Liver (tissue), 3 donors: Measurements from ENCODE around the gene BCR.

Source experiments
- ATF3 ChIP-seq: IDR thresholded peaks from 2 replicates; pipeline ENCODE4 v1.6.1; 2016; ENCODE audit warnings: antibody characterized with exemption
- CTCF ChIP-seq: fragments of 150-350 bp; IDR thresholded peaks from 2 replicates; pipeline ENCODE4 v1.5.1; 2017; ENCODE audit warnings: improper control_type of control experiment, low read depth, low read length; ENCODE audit not compliant: missing input control
- HNF4A ChIP-seq, 2 donors: conservative IDR thresholded peaks; 2 replicates each; pipeline ENCODE4 v1.6.1; 2016; ENCODE audit warnings: antibody characterized with exemption in 2 of 2, mild to moderate bottlenecking in 2 of 2
- JUND ChIP-seq, 2 donors: IDR thresholded peaks; 2 replicates each; pipeline ENCODE4 v1.6.1; 2016; ENCODE audit warnings: antibody characterized with exemption in 2 of 2
- MAX ChIP-seq: IDR thresholded peaks from 2 replicates; pipeline ENCODE4 v1.6.1; 2016; ENCODE audit warnings: antibody characterized with exemption
- RXRA ChIP-seq, 2 donors: IDR thresholded peaks; 2 replicates each; pipeline ENCODE4 v1.6.1; 2017 to 2018; ENCODE audit warnings: antibody characterized with exemption in 2 of 2, mild to moderate bottlenecking in 1 of 2
- SP1 ChIP-seq: IDR thresholded peaks from 2 replicates; pipeline ENCODE4 v1.6.1; 2018; ENCODE audit warnings: antibody characterized with exemption, mild to moderate bottlenecking
- TAF1 ChIP-seq: conservative IDR thresholded peaks from 2 replicates; pipeline ENCODE4 v1.6.1; 2016; ENCODE audit warnings: antibody characterized with exemption, mild to moderate bottlenecking
- YY1 ChIP-seq: IDR thresholded peaks from 2 replicates; pipeline ENCODE4 v1.6.1; 2016; ENCODE audit warnings: antibody characterized with exemption, mild to moderate bottlenecking
- ZBTB33 ChIP-seq: IDR thresholded peaks from 2 replicates; pipeline ENCODE4 v1.6.1; 2016; ENCODE audit warnings: antibody characterized with exemption
- donor health status: healthy.
- donor health status: healthy.

GRCh38 chr22:23212061-23213021, 32.0 kb downstream of the BCR start:
- TF ChIP-seq CTCF (no peak), JUND (IDR thresholded peaks at IDR 0.05) (no peak), RXRA (IDR thresholded peaks at IDR 0.05) (no peak), SP1 (no peak), MAX (no peak), ZBTB33 (no peak), YY1 (no peak), HNF4A (conservative IDR thresholded peaks at IDR 0.05) (no peak), ATF3 (no peak), TAF1 (no peak)
